Endothelial cell (in vitro differentiated cells): ENCODE measurements around the gene PLAAT2. TPM values are rescaled to one million over a fixed set of nuclear protein-coding genes. Genes with fewer than 3 reads are reported as not detected.

Experiments
- DNase-seq: peaks from one replicate; pipeline ENCODE4 v3.0.0; 2021; ENCODE audit warnings: low spot score
- H3K27ac Mint-ChIP-seq: one replicate; pipeline ENCODE4 v1.8.0; 2021; ENCODE audit warnings: mixed read lengths, inconsistent platforms; ENCODE audit not compliant: unreplicated experiment
- H3K27me3 Mint-ChIP-seq: one replicate; pipeline ENCODE4 v1.8.0; 2021; ENCODE audit warnings: mild to moderate bottlenecking, moderate library complexity, mixed read lengths, inconsistent platforms; ENCODE audit not compliant: unreplicated experiment
- H3K36me3 Mint-ChIP-seq: one replicate; pipeline ENCODE4 v1.8.0; 2021; ENCODE audit warnings: mild to moderate bottlenecking, low read depth, mixed read lengths, inconsistent platforms; ENCODE audit not compliant: unreplicated experiment
- H3K4me1 Mint-ChIP-seq: one replicate; pipeline ENCODE4 v1.8.0; 2021; ENCODE audit warnings: mild to moderate bottlenecking, mixed read lengths, inconsistent platforms; ENCODE audit not compliant: unreplicated experiment
- H3K4me3 Mint-ChIP-seq: one replicate; pipeline ENCODE4 v1.8.0; 2021; ENCODE audit warnings: mild to moderate bottlenecking, mixed read lengths, inconsistent platforms; ENCODE audit not compliant: unreplicated experiment
- H3K9me3 Mint-ChIP-seq: one replicate; pipeline ENCODE4 v1.8.0; 2021; ENCODE audit warnings: mixed read lengths, inconsistent platforms; ENCODE audit not compliant: unreplicated experiment
- CTCF ChIP-seq: fragments of 200-600 bp; sonication (generic); IDR thresholded peaks from one replicate; pipeline ENCODE4 v1.5.0; 2021; ENCODE audit warnings: antibody characterized with exemption; ENCODE audit not compliant: unreplicated experiment
- total RNA-seq: library from RNA; stranded (reverse); fragmentation: NEBNext Ultra II Directional; extraction: Animal tissue kit (Norgen Biotek cat#: 25700); gene quantifications from one replicate; pipeline ENCODE4 v1.2.1, GENCODE V29; 2021; ENCODE audit not compliant: unreplicated experiment

PLAAT2 gene
- total RNA-seq, 1 donor from 2014 or later: not detected

- DNase-seq: no peak
- no peak overlapping the region for H3K4me3 Mint-ChIP-seq
- no peak overlapping the region for H3K27ac Mint-ChIP-seq
- no peaks in the 10 kb centered on the region for H3K27me3 Mint-ChIP-seq
- no peaks in the 10 kb centered on the region for H3K36me3 Mint-ChIP-seq
- peaks cover 6% of the 10 kb centered on the region for H3K4me1 Mint-ChIP-seq
- H3K9me3 Mint-ChIP-seq: no peaks in the 10 kb centered on the region
- no peak for TF ChIP-seq CTCF
These were observed 4.6 kb downstream of the PLAAT2 start for GRCh38 chr11:63558459-63559157.

- TF ChIP-seq CTCF: no peak
- peaks cover 6% of the 10 kb centered on the region for H3K4me1 Mint-ChIP-seq
- H3K27me3 Mint-ChIP-seq: no peaks in the 10 kb centered on the region
- H3K9me3 Mint-ChIP-seq: no peaks in the 10 kb centered on the region
- DNase-seq: no peak
- H3K4me3 Mint-ChIP-seq: no peak overlapping the region
- H3K27ac Mint-ChIP-seq: no peak overlapping the region
- H3K36me3 Mint-ChIP-seq: no peaks in the 10 kb centered on the region
These were observed 5.6 kb downstream of the PLAAT2 start for GRCh38 chr11:63557570-63557969.

GRCh38 chr11:63556404-63557013 is 6.7 kb downstream of the PLAAT2 start:
- H3K27ac Mint-ChIP-seq: no peak overlapping the region
- no peaks in the 10 kb centered on the region for H3K27me3 Mint-ChIP-seq
- DNase-seq: no peak
- peaks cover under 1% of the 10 kb centered on the region for H3K36me3 Mint-ChIP-seq
- H3K4me3 Mint-ChIP-seq: no peak overlapping the region
- H3K9me3 Mint-ChIP-seq: no peaks in the 10 kb centered on the region
- peaks cover 6% of the 10 kb centered on the region for H3K4me1 Mint-ChIP-seq
- TF ChIP-seq CTCF: no peak

GRCh38 chr11:63554877-63555223 is 8.3 kb downstream of the PLAAT2 start:
- DNase-seq: no peak
- H3K27ac Mint-ChIP-seq: no peak overlapping the region
- peaks cover 1% of the 10 kb centered on the region for H3K4me1 Mint-ChIP-seq
- H3K27me3 Mint-ChIP-seq: no peaks in the 10 kb centered on the region
- peaks cover 5% of the 10 kb centered on the region for H3K36me3 Mint-ChIP-seq
- H3K4me3 Mint-ChIP-seq: no peak overlapping the region
- TF ChIP-seq CTCF: no peak
- H3K9me3 Mint-ChIP-seq: no peaks in the 10 kb centered on the region

- peaks cover 8% of the 10 kb centered on the region for H3K36me3 Mint-ChIP-seq
- H3K27ac Mint-ChIP-seq: no peak overlapping the region
- H3K9me3 Mint-ChIP-seq: no peaks in the 10 kb centered on the region
- no peak for DNase-seq
- no peak for TF ChIP-seq CTCF
- H3K4me1 Mint-ChIP-seq: no peaks in the 10 kb centered on the region
- H3K4me3 Mint-ChIP-seq: no peak overlapping the region
- no peaks in the 10 kb centered on the region for H3K27me3 Mint-ChIP-seq
These were observed 9.4 kb downstream of the PLAAT2 start for GRCh38 chr11:63553759-63554158.
